HG02642 (cell line): ENCODE measurements around the gene AFF3.

Source experiments
- ATAC-seq: cut with Tn5 transposase; IDR thresholded peaks from one replicate; pipeline ENCODE4 v1.9.1; 2021; ENCODE audit warnings: mild to moderate bottlenecking; ENCODE audit not compliant: unreplicated experiment, poor library complexity

The AFF3 gene

GRCh38 chr2:99905636-99906035, 236.8 kb downstream of the AFF3 start:
- no peak for ATAC-seq

GRCh38 chr2:99905025-99905424, 237.4 kb downstream of the AFF3 start:
- no peak for ATAC-seq

GRCh38 chr2:99903981-99904380, 238.4 kb downstream of the AFF3 start:
- ATAC-seq, result no peak

- no peak for ATAC-seq
Measured at GRCh38 chr2:99900556-99900955, 241.8 kb downstream of the AFF3 start.

- ATAC-seq, result no peak
Measured at GRCh38 chr2:99899882-99900281, 242.5 kb downstream of the AFF3 start.

GRCh38 chr2:99899058-99899855, 243.1 kb downstream of the AFF3 start:
- ATAC-seq, result no peak

- ATAC-seq, result no peak
Measured at GRCh38 chr2:99898336-99899048, 243.9 kb downstream of the AFF3 start.

- no peak for ATAC-seq
Measured at GRCh38 chr2:99891428-99891780, 251.0 kb downstream of the AFF3 start.

GRCh38 chr2:99890568-99891427, 251.6 kb downstream of the AFF3 start:
- no peak for ATAC-seq

GRCh38 chr2:99888617-99889016, 253.8 kb downstream of the AFF3 start:
- ATAC-seq, result no peak

GRCh38 chr2:99886418-99886817, 256.0 kb downstream of the AFF3 start:
- no peak for ATAC-seq

- no peak for ATAC-seq
Measured at GRCh38 chr2:99883358-99883757, 259.0 kb downstream of the AFF3 start.

- ATAC-seq, result no peak
Measured at GRCh38 chr2:99881901-99882591, 260.3 kb downstream of the AFF3 start.

GRCh38 chr2:99880964-99881294, 261.5 kb downstream of the AFF3 start:
- ATAC-seq, result no peak

- ATAC-seq, result no peak
Measured at GRCh38 chr2:99880148-99880963, 262.0 kb downstream of the AFF3 start.

GRCh38 chr2:99879481-99879880, 262.9 kb downstream of the AFF3 start:
- ATAC-seq, result no peak

- no peak for ATAC-seq
Measured at GRCh38 chr2:99878581-99879350, 263.6 kb downstream of the AFF3 start.

- no peak for ATAC-seq
Measured at GRCh38 chr2:99877963-99878362, 264.4 kb downstream of the AFF3 start.

GRCh38 chr2:99876956-99877355, 265.4 kb downstream of the AFF3 start:
- no peak for ATAC-seq
